IMR-90 (cell line): ENCODE measurements around the gene MECR. TPM values are rescaled to one million over a fixed set of nuclear protein-coding genes. Genes with fewer than 3 reads are reported as not detected.

Source experiments
- ATAC-seq: fragments of 200-7000 bp; cut with Tn5 transposase; 2 replicates; pipeline ENCODE4 v1.9.1; 2020; ENCODE audit warnings: low read depth, mild to moderate bottlenecking, moderate library complexity
- BruUV-seq: library from RNA; stranded (reverse); fragments of 400-500 nt; replicated peaks from 2 replicates; lab custom pipeline; 2021; lab: Mats Ljungman, UMichigan
- CTCF ChIA-PET: fragments of 300-600 bp; formaldehyde crosslinking; extraction: SDS; loops from one replicate; lab custom pipeline; 2021; ENCODE audit warnings: antibody characterized with exemption; lab: Yijun Ruan, JAX
- POLR2A ChIA-PET: fragments of 300-600 bp; sonication (Branson Sonifier 250); formaldehyde crosslinking; loops from one replicate; lab custom pipeline; 2022; ENCODE audit warnings: antibody characterized with exemption; ENCODE audit not compliant: unreplicated experiment; lab: Charles Lee
- DNase-seq: peaks from one replicate; pipeline ENCODE4 v3.0.0; 2013
- H2AFZ ChIP-seq: replicated peaks from 2 replicates; pipeline ENCODE3; 2013; ENCODE audit warnings: low read length, mild to moderate bottlenecking; ENCODE audit not compliant: poor library complexity
- H2AK5ac ChIP-seq: 2 replicates; pipeline ENCODE4 v1.6.1; 2013; ENCODE audit warnings: low read depth, low read length, inconsistent platforms
- H2AK9ac ChIP-seq: replicated peaks from 2 replicates; pipeline ENCODE3; 2013; ENCODE audit warnings: mild to moderate bottlenecking, low read depth, low read length, moderate library complexity; ENCODE audit not compliant: poor library complexity
- H2BK120ac ChIP-seq: 2 replicates; pipeline ENCODE4 v1.6.1; 2013; ENCODE audit warnings: low read depth, low read length, inconsistent platforms
- H2BK15ac ChIP-seq: 3 replicates; pipeline ENCODE4 v1.6.1; 2013; ENCODE audit warnings: low read depth, low read length, inconsistent platforms
- H2BK20ac ChIP-seq: 2 replicates; pipeline ENCODE4 v1.6.1; 2013; ENCODE audit warnings: low read depth, mild to moderate bottlenecking, inconsistent platforms, low read length, moderate library complexity
- H2BK5ac ChIP-seq: 2 replicates; pipeline ENCODE4 v1.6.1; 2013; ENCODE audit warnings: mild to moderate bottlenecking, low read depth, low read length, inconsistent platforms; ENCODE audit not compliant: poor library complexity, severe bottlenecking
- H3K14ac ChIP-seq: replicated peaks from 2 replicates; pipeline ENCODE4 v1.6.1; 2013; ENCODE audit warnings: low read depth, low read length, inconsistent platforms
- H3K18ac ChIP-seq: 2 replicates; pipeline ENCODE4 v1.6.1; 2013; ENCODE audit warnings: low read depth, low read length, control low read depth
- H3K23ac ChIP-seq: 2 replicates; pipeline ENCODE4 v1.6.1; 2013; ENCODE audit warnings: low read depth, low read length, inconsistent platforms
- H3K27ac ChIP-seq: 2 replicates; pipeline ENCODE4 v1.5.1; 2013; ENCODE audit warnings: mild to moderate bottlenecking, control low read depth, low read length; ENCODE audit not compliant: insufficient read depth
- H3K27me3 ChIP-seq: 2 replicates; pipeline ENCODE4 v1.6.1; 2013; ENCODE audit warnings: low read length; ENCODE audit not compliant: control insufficient read depth, insufficient read depth
- H3K36me3 ChIP-seq: 2 replicates; pipeline ENCODE4 v1.6.1; 2013; ENCODE audit warnings: low read length, mixed read lengths; ENCODE audit not compliant: control insufficient read depth, insufficient read depth
- H3K4ac ChIP-seq: 2 replicates; pipeline ENCODE4 v1.6.1; 2013; ENCODE audit warnings: low read depth, low read length, inconsistent platforms
- H3K4me1 ChIP-seq: 2 replicates; pipeline ENCODE4 v1.6.1; 2013; ENCODE audit warnings: low read length, mixed read lengths; ENCODE audit not compliant: control insufficient read depth, insufficient read depth
- H3K4me2 ChIP-seq: 2 replicates; pipeline ENCODE4 v1.6.1; 2013; ENCODE audit warnings: low read depth, mild to moderate bottlenecking, control low read depth, low read length, moderate library complexity
- H3K4me3 ChIP-seq: 2 replicates; pipeline ENCODE4 v1.5.1; 2013; ENCODE audit warnings: low read depth, mild to moderate bottlenecking, control low read depth, low read length, moderate library complexity; ENCODE audit not compliant: insufficient read depth
- H3K56ac ChIP-seq: 2 replicates; pipeline ENCODE4 v1.6.1; 2013; ENCODE audit warnings: low read length, inconsistent platforms; ENCODE audit not compliant: insufficient read depth; ENCODE audit errors: extremely low read depth
- H3K79me1 ChIP-seq, 2 experiments: 2 replicates each; pipeline ENCODE4 v1.6.1; 2013; ENCODE audit warnings: low read length in 2 of 2, inconsistent platforms in 1 of 2, low read depth in 1 of 2
- H3K9ac ChIP-seq: 2 replicates; pipeline ENCODE4 v1.6.1; 2013; ENCODE audit warnings: low read depth, low read length, control low read depth
- H3K9me1 ChIP-seq: 2 replicates; pipeline ENCODE4 v1.6.1; 2013; ENCODE audit warnings: low read length, inconsistent platforms; ENCODE audit not compliant: insufficient read depth
- H3K9me3 ChIP-seq: 2 replicates; pipeline ENCODE4 v1.6.1; 2013; ENCODE audit warnings: low read length; ENCODE audit not compliant: control insufficient read depth, insufficient read depth
- H4K20me1 ChIP-seq: 2 replicates; pipeline ENCODE4 v1.6.1; 2013; ENCODE audit warnings: low read length, inconsistent platforms; ENCODE audit not compliant: insufficient read depth
- H4K5ac ChIP-seq: 2 replicates; pipeline ENCODE4 v1.6.1; 2013; ENCODE audit warnings: mild to moderate bottlenecking, low read depth, low read length, control low read depth
- H4K8ac ChIP-seq, 2 experiments: 2 replicates each; pipeline ENCODE4 v1.6.1; 2013; ENCODE audit warnings: low read depth in 2 of 2, low read length in 2 of 2, control low read depth in 1 of 2, inconsistent platforms in 1 of 2
- H4K91ac ChIP-seq: 2 replicates; pipeline ENCODE4 v1.6.1; 2013; ENCODE audit warnings: low read depth, low read length, inconsistent platforms; ENCODE audit not compliant: insufficient read depth
- BHLHE40 ChIP-seq: fragments of 150-350 bp; IDR thresholded peaks from 2 replicates; pipeline ENCODE4 v1.6.1; 2016; ENCODE audit warnings: mild to moderate bottlenecking, low read depth, low read length
- CEBPB ChIP-seq: IDR thresholded peaks from 2 replicates; pipeline ENCODE4 v1.6.1; 2012; ENCODE audit warnings: low read depth, low read length, improper control_type of control experiment
- CHD1 ChIP-seq: IDR thresholded peaks from 2 replicates; pipeline ENCODE4 v1.6.1; 2012; ENCODE audit warnings: low read depth, low read length, improper control_type of control experiment
- CTCF ChIP-seq: conservative IDR thresholded peaks from 2 replicates; pipeline ENCODE4 v1.5.1; 2012; ENCODE audit warnings: mild to moderate bottlenecking, low read depth, low read length, improper control_type of control experiment
- ELK1 ChIP-seq: fragments of 150-350 bp; IDR thresholded peaks from 2 replicates; pipeline ENCODE4 v1.6.1; 2016; ENCODE audit warnings: low read depth, mild to moderate bottlenecking, low read length, moderate library complexity, borderline replicate concordance
- MAZ ChIP-seq: IDR thresholded peaks from 2 replicates; pipeline ENCODE4 v1.6.1; 2012; ENCODE audit warnings: low read depth, mild to moderate bottlenecking, low read length, improper control_type of control experiment, moderate library complexity, borderline replicate concordance
- MXI1 ChIP-seq: IDR thresholded peaks from 2 replicates; pipeline ENCODE4 v1.6.1; 2012; ENCODE audit warnings: low read depth, mild to moderate bottlenecking, low read length, moderate library complexity, borderline replicate concordance
- NFE2L2 ChIP-seq: fragments of 150-350 bp; IDR thresholded peaks from 2 replicates; pipeline ENCODE4 v1.6.1; 2016; ENCODE audit warnings: low read depth, mild to moderate bottlenecking, low read length
- POLR2A ChIP-seq: IDR thresholded peaks from 2 replicates; pipeline ENCODE4 v1.6.1; 2012; ENCODE audit warnings: mild to moderate bottlenecking, low read depth, low read length
- RAD21 ChIP-seq: IDR thresholded peaks from 2 replicates; pipeline ENCODE4 v1.6.1; 2012; ENCODE audit warnings: low read length, improper control_type of control experiment
- RCOR1 ChIP-seq: IDR thresholded peaks from 2 replicates; pipeline ENCODE4 v1.6.1; 2012; ENCODE audit warnings: mild to moderate bottlenecking, low read length, improper control_type of control experiment; ENCODE audit not compliant: insufficient replicate concordance
- SMC3 ChIP-seq: fragments of 150-350 bp; IDR thresholded peaks from 2 replicates; pipeline ENCODE4 v1.6.1; 2016; ENCODE audit warnings: low read depth, mild to moderate bottlenecking, antibody characterized with exemption, low read length, moderate library complexity
- USF2 ChIP-seq: fragments of 150-350 bp; IDR thresholded peaks from 2 replicates; pipeline ENCODE4 v1.6.1; 2017; ENCODE audit warnings: mild to moderate bottlenecking, antibody characterized with exemption, low read length, low read depth
- WGBS, 2 experiments: methylation state at CpG; one replicate each; pipeline versions ENCODE4 v1.1.5 to v1.1.7; 2013; ENCODE audit warnings: missing lambda C conversion rate in 2 of 2; ENCODE audit not compliant: insufficient read length in 1 of 2; ENCODE audit errors: extremely low coverage in 2 of 2; 5-methylcytosine and 5-hydroxymethylcytosine counted together
- dilution Hi-C: fragments of 300-500 bp; cut with HindIII; formaldehyde crosslinking; loops from one replicate; pipeline ENCODE4 v1.14.3; 2018; ENCODE audit warnings: low sequenced_read_pairs; ENCODE audit not compliant: unreplicated experiment
- in situ Hi-C: fragments of 300-500 bp; cut with MboI; formaldehyde crosslinking; loops from 3 replicates; pipeline ENCODE4 v1.14.3; 2019; ENCODE audit warnings: low sequenced_read_pairs, inconsistent platforms, mixed read lengths
- intact Hi-C: fragments of 100-400 bp; cut with micrococcal nuclease; formaldehyde crosslinking; loops from 2 replicates; pipeline ENCODE4 v1.10.0; 2022
- polyA plus RNA-seq, 3 experiments: library from polyadenylated mRNA; depleted of rRNA; stranded (reverse); fragments of >200 nt; gene quantifications; 2 replicates each; pipeline ENCODE4 v1.2.3, GENCODE V29; 2012; ENCODE audit warnings: low replicate concordance in 1 of 3
- total RNA-seq: library from RNA; depleted of rRNA; stranded (reverse); fragments of >200 nt; gene quantifications from 2 replicates; pipeline ENCODE4 v1.2.3, GENCODE V29; 2012

The MECR gene
- total and polyA plus RNA-seq, 2 of the 4 experiments (the other 2 are of a cell fraction) = 20.3 to 24.8 TPM

- no peaks in the 10 kb centered on the region for H3K36me3 ChIP-seq
- no peak overlapping the region for H3K27ac ChIP-seq
- intact Hi-C loops = loop anchor here (5.0 kb wide), 2 partner anchors 92 to 147 kb away; no protein-coding TSS in a partner anchor
Measured at GRCh38 chr1:29249951-29250581, 19.3 kb upstream of the MECR start.

More at GRCh38 chr1:29249951-29250581, 19.3 kb upstream of the MECR start:
- peak overlapping the region; percentile 52; the same call in 1 of the 3 replicates for H2BK15ac ChIP-seq
- H2AFZ ChIP-seq = no peak overlapping the region
- H4K91ac ChIP-seq = peak overlapping the region; percentile 78; the same call in 1 of the 2 replicates
- H3K4ac ChIP-seq = no peak overlapping the region; the same call in 1 of the 2 replicates
- H2BK120ac ChIP-seq = peak overlapping the region; percentile 30
- POLR2A ChIA-PET = no interaction called here
- H3K4me2 ChIP-seq = no peak overlapping the region
- dilution Hi-C loops (no loop called here), in situ Hi-C loops (loop anchor here (10.0 kb wide), 5 partner anchors 135 to 1135 kb away; no protein-coding TSS in a partner anchor)
- H3K23ac ChIP-seq = no peak overlapping the region
- no peak overlapping the region; a peak in 1 of 4 replicates for H4K8ac ChIP-seq
- H3K79me1 ChIP-seq = peaks cover 0 to 7% of the 10 kb centered on the region in 2 experiments; a peak in 1 of 4 replicates
- no peak for TF ChIP-seq SMC3
- no peak for TF ChIP-seq CEBPB
- no peak for TF ChIP-seq POLR2A
- TF ChIP-seq USF2 = no peak
- TF ChIP-seq RCOR1 = no peak
- no peak for TF ChIP-seq CHD1
- TF ChIP-seq MXI1 = no peak
- no peak for TF ChIP-seq NFE2L2
- no peak for TF ChIP-seq MAZ
- no peak for TF ChIP-seq CTCF
- TF ChIP-seq ELK1 = no peak
- no peak for TF ChIP-seq RAD21
- no peak for TF ChIP-seq BHLHE40
- peaks cover 5% of the 10 kb centered on the region for H3K4me1 ChIP-seq
- H3K27me3 ChIP-seq = no peaks in the 10 kb centered on the region
- no peaks in the 10 kb centered on the region for H3K9me3 ChIP-seq
- BruUV-seq = no TSS peak
- H3K56ac ChIP-seq = no peak overlapping the region
- peak overlapping the region; percentile 49; the same call in 1 of the 2 replicates for H2AK5ac ChIP-seq
- H2BK20ac ChIP-seq = peak overlapping the region; percentile 42; the same call in 1 of the 2 replicates
- H3K9ac ChIP-seq = no peak overlapping the region
- no CpG with 5 or more reads among the region's 2 CpGs for WGBS, 2 experiments
- H2BK5ac ChIP-seq = no peak overlapping the region
- H2AK9ac ChIP-seq = no peak overlapping the region
- H4K20me1 ChIP-seq = no peaks in the 10 kb centered on the region
- no peak overlapping the region for H3K14ac ChIP-seq
- H4K5ac ChIP-seq = no peak overlapping the region
- no peak overlapping the region for H3K4me3 ChIP-seq
- no peak overlapping the region for H3K18ac ChIP-seq
- CTCF ChIA-PET = no interaction called here
- ATAC-seq (no peak), DNase-seq (no peak)
- peaks cover 7% of the 10 kb centered on the region for H3K9me1 ChIP-seq
